HG02885 (cell line): ENCODE measurements around the gene SIGMAR1.

Experiments used
- ATAC-seq: cut with Tn5 transposase; IDR thresholded peaks from one replicate; pipeline ENCODE4 v1.9.1; 2021; ENCODE audit warnings: mild to moderate bottlenecking; ENCODE audit not compliant: unreplicated experiment, poor library complexity

SIGMAR1 gene

GRCh38 chr9:34607331-34607730, 30.3 kb downstream of the SIGMAR1 start:
- no peak for ATAC-seq

DNA sequence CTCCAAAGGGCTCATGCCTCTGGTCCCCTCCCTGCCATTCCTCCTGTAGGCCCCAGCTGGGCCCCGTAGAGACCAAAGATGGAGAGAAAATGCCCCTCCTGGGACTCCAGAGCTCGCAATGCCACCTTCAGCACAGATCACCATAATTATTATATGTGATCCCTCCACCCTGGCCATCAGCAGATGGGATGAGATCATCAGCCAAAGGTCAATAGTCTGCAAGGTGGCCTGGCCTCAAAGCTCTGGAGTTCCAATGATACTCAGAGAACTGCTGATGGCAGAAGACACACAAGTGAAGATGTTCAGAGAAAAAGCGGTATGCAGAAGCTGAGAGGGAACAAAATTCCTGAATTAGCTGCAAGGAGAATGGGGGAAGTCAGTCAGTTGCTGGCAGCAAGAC, 30.7 kb downstream of the SIGMAR1 start:
- ATAC-seq = no peak

DNA sequence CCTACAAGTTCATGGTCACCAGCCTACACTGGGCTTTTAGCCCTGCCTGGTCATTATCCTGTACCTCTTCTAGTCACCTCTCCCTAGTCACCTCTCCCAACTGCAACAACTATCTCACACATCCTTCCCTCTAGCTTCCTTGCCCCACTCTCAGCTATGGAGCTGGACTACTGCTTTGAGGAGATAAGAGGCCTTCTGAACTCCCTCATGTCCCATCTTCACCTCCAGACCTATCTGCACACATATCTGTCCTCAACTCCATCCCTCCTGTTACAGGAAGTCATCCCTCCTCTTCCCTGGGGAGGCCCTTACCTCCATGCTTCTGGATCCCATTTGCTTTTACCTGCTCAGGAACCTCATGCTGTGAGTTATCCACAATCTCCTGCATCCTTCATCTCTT, 31.4 kb downstream of the SIGMAR1 start:
- no peak for ATAC-seq

DNA sequence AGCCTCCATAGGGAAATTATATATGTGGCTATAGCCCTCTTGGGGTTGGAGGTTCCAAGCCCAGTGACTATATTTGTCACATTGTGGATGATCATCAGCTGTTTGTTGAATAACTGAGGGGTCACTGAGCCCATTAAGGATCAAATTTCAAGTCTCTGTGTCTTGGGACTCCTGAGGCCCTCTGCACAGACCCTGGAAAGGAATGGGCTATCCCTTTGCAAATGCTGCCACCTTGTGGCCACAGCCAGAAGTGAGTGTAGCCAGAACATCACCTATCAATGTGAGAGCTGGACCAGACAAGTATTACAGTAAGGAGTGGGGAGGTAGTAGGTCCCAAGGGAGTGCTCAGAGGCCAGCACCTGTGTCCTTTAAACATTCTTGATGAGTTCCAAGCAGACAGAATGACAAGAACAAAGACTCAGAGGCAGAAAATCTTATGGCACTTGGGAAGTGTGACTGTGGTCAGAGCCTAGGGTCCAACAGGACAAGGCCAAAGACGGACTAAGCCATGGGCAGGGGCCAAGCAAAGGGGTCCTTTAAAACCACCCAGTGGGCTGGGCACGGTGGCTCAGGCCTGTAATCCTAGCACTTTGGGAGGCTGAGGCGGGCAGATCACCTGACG, 33.9 kb downstream of the SIGMAR1 start:
- peak; percentile 61 for ATAC-seq

DNA sequence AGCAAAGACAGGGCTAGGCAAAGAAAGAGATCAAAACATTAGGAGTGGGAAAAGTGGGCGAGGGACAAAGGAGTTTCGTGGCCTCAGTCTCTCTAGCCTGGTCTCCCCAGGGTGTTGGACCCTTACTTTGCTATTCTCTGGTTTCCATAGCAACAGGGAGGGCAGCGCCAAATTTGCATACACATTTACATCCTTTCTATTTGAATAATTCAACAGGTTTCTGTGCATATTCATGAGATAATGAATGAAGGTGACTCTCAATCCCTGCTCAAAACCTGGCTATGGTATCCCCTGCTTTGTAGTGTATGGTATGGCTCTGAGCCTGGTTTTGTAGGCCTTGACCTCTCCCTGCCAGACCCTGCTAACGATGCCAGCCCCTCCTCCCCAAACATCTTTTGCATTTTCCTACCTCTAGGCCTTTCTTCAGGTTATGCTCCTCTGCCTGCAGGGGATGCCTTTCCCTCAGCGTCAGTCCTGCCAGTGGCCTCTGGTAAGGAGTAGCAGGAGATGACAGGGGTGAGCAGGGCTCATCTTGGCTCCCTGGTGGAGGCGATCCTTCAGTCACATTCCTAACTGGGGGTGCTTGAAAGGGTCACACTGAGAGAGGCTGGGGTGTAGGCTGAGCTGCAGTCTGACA, 35.5 kb downstream of the SIGMAR1 start:
- no peak for ATAC-seq

DNA sequence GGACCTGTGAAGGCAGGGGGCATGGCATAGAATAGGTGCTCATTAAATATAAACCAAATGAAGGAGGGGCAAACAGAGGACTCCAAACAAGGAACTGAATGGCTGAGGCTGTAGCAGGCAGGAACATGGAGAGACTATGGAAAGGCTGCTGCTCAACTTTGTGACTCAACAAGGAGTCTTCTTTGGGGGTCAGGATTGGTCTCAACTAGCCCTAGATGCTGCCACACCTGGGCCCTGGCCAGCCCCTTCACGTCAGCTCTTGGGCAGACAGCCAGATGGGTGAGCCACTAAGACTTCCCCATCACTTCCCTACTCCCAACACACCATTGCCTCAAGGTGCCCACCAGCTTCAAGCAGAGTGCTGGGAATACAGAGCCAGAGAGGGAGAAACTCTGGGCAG, 36.7 kb downstream of the SIGMAR1 start:
- ATAC-seq = no peak

DNA sequence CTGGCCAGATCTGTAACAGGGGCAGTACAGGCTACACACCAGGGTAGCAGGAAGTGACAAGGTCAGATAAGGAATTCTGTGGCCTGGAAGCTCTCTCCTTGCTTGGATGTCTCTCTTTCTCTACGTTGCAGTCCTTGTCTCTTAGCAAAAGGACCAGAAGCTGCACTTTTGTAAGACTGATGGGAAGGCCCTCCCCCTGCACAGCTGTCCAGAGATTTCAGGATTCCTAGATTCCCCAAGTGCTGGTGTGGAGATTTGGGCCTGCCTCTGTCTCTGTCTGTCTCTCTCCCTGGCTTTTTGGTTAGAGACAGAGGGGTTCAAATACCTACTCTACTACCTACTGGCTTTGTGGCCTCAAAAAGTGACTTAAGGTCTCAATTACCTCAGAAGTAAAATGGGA, 38.0 kb downstream of the SIGMAR1 start:
- ATAC-seq = no peak

GRCh38 chr9:34594177-34594576, 43.4 kb downstream of the SIGMAR1 start:
- ATAC-seq = no peak

- no peak for ATAC-seq
These were observed 44.5 kb downstream of the SIGMAR1 start for GRCh38 chr9:34592895-34593601.

DNA sequence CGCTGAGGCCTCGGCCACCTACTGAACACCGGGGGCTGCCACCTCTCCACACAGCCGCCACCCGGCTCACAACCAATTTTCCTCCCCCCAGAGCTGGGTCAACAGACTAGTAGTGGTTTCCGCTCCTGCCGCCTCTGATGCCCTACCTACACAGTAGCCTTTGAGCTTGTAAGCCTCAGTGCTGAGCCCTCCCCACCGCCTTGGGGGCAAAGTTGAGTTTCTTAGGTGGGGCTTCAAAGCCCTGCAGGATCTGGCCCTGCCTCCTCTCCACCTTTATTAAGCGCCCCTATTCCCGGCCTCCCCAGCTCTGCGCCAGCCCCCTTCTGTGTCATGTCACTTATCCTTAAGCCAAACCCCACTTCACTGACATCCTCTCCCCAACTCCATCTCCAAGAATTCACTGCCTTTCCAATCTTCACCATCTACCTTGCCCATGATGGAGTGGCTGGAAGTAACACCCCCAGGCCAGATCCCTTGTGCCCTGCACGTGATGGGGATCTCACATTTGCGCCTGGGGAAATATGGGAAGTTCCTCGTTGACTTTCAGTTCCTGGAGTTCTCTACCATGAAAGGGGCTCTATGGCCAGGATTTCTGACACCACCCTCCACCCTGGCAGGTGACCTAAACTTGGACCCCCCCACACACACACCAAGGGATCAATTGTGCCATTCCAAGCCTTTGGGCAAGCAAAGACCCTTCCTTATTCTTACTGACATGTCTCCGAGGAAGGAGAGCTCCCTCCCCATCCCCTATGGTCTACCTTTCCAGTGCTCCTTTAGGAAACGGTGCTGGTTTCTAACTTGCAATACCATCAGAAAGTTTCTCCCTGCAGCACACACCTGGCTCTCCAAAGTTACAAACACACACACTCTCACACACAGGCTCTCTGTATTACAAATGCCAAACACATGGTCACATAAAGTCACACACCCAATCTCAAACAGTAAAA, 45.4 kb downstream of the SIGMAR1 start:
- ATAC-seq = no peak

- ATAC-seq = peak; percentile 80
These were observed 46.2 kb downstream of the SIGMAR1 start for GRCh38 chr9:34591248-34591916.

GRCh38 chr9:34590381-34591247, 47.0 kb downstream of the SIGMAR1 start:
- ATAC-seq = no peak

DNA sequence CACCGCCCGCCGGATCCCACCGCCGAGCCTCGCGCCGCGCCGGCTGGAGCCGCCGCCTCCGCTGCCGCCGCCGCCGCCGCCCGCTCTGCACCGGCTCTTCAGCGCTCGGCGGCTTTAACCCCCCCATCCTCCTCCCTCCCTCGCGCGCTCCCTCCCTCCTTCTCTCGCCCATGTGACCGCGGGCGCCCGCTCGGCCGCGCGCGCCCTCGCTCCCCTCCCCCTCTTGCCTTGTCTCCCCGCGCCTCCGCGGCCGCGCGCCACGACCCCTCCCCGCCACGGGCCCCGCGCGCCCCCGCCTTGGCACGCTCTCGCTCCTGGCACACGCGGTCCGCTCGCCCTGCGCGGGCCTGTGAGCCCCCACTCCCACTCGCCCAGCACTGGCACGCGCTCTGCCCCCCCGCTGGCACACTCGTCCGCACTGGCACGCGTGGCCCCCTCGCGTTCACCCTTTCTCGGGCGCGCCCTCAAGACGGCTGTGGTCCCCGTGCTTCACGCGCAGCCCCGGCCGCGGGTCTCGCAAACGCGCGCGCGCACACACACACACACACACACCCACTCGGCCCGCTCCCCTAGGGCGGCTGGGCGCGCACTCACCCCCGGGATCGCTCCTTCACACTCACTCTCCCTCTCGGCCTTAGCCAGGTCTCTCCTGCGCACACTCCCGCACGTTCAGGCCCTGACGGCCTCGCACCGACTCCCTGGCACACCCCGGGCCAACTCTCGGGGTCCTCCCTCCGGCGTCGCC, 47.8 kb downstream of the SIGMAR1 start, which contains the start of gene CNTFR:
Gene CNTFR, minus strand, starts transcription at position 89 of the 745 bp plus-strand sequence. CDS start 20,743 bp downstream, outside the sequence.
- ATAC-seq = no peak

DNA sequence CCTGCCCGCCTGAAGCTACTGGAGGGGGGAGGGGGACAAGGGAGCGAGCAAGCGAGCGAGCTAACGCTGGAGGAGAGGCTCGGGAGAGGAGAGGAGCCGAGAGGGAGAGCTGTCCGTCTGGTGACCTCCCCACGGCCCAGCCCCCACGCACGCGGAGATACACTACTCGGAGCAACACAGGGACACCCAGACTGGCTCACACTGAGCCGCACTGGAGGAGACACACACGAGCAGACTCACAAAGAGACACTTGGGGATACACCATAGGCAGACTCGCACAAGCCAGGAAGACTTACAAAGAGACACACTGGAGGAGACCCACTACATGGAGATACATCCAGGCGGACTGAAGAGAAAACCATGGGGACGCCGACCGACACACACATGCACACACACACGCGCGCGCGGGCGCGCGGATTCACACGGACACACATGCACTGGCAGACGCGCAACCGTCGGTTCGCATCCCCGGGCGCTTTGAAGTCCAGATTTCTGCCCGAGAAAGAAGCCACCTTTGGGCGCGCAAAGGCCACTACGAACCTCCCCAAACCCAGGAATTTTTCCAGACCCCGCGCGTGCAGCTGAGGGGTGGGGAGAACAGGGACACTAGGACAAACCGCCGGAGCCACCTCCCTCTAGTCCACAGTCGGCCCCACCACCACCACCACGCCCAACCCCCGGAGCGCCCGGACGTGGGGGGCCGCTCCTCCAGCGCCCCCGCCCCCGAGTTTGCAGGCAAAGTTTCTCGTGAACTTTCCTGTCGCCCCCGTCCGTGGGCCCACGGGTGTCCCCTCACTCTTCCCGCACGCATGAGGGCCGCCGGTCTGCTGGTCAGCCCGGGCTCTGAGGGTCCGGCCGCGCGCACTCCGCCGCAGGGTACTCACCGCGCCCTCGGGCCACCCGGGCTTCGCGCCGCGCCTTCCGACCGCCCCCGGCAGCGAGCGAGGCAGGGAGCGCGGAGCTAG, 48.6 kb downstream of the SIGMAR1 start:
- ATAC-seq = no peak

- no peak for ATAC-seq
These were observed 50.3 kb downstream of the SIGMAR1 start for GRCh38 chr9:34587271-34587670.

GRCh38 chr9:34585946-34586669, 51.5 kb downstream of the SIGMAR1 start:
- no peak for ATAC-seq

DNA sequence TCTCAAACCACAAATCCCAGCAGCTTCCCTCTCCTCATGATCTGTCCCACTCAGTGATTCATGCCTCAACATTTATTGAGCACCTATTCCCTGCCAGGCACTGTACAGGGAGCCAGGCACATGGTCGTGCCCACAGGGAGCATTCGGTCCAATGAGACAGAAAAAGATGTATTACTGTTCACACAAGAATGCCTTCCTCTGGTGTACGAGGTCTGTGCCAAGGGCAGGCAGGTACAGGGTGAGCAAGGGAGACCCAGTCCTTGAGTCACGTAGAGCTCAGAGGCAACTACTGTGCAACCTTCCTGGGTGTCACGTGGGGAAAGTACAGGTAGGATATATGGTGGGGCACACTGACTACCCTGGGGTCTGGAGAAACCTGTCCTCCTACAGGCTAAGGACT, 52.6 kb downstream of the SIGMAR1 start:
- ATAC-seq = no peak
